H9 (cell line): Measurements from ENCODE around the gene TBC1D8. TPM values are rescaled to one million over a fixed set of nuclear protein-coding genes. Genes with fewer than 3 reads are reported as not detected.

ENCODE experiments used
- DNase-seq: peaks from one replicate; pipeline ENCODE4 v3.0.0-alpha.2; 2017
- H2AFZ ChIP-seq: one replicate; pipeline ENCODE4 v1.6.1; 2013; ENCODE audit warnings: mild to moderate bottlenecking, low read length, control low read depth, moderate library complexity
- H2AK5ac ChIP-seq: 2 replicates; pipeline ENCODE4 v1.6.1; 2013; ENCODE audit warnings: low read length, control low read depth, mixed read lengths; ENCODE audit not compliant: insufficient read length
- H2BK120ac ChIP-seq: one replicate; pipeline ENCODE4 v1.6.1; 2013; ENCODE audit warnings: low read depth, mild to moderate bottlenecking, low read length, control low read depth, inconsistent platforms; ENCODE audit not compliant: poor library complexity, severe bottlenecking
- H2BK12ac ChIP-seq: 2 replicates; pipeline ENCODE4 v1.6.1; 2013; ENCODE audit warnings: low read length, control low read depth, mixed read lengths, low read depth; ENCODE audit not compliant: insufficient read length
- H2BK15ac ChIP-seq: 2 replicates; pipeline ENCODE4 v1.6.1; 2013; ENCODE audit warnings: low read depth, low read length, control low read depth
- H2BK20ac ChIP-seq: one replicate; pipeline ENCODE4 v1.6.1; 2013; ENCODE audit warnings: low read depth, mild to moderate bottlenecking, low read length, control low read depth, inconsistent platforms; ENCODE audit not compliant: poor library complexity, severe bottlenecking
- H2BK5ac ChIP-seq: 2 replicates; pipeline ENCODE4 v1.6.1; 2013; ENCODE audit warnings: low read length, control low read depth, mixed read lengths; ENCODE audit not compliant: insufficient read length
- H3K14ac ChIP-seq: 2 replicates; pipeline ENCODE4 v1.6.1; 2013; ENCODE audit warnings: low read length, control low read depth; ENCODE audit not compliant: insufficient read depth
- H3K18ac ChIP-seq: 2 replicates; pipeline ENCODE4 v1.6.1; 2013; ENCODE audit warnings: low read depth, mild to moderate bottlenecking, mixed read lengths, low read length, control low read depth; ENCODE audit not compliant: insufficient read length
- H3K23ac ChIP-seq: 2 replicates; pipeline ENCODE4 v1.6.1; 2013; ENCODE audit warnings: low read length, control low read depth, mixed read lengths, low read depth; ENCODE audit not compliant: insufficient read length
- H3K23me2 ChIP-seq: 2 replicates; pipeline ENCODE4 v1.6.1; 2013; ENCODE audit warnings: low read depth, mild to moderate bottlenecking, mixed read lengths, low read length, control low read depth; ENCODE audit not compliant: insufficient read length, poor library complexity, severe bottlenecking
- H3K27ac ChIP-seq: 2 replicates; pipeline ENCODE4 v1.5.1; 2013; ENCODE audit warnings: low read length, control low read depth, mixed read lengths, low read depth; ENCODE audit not compliant: insufficient read length
- H3K27me3 ChIP-seq: 2 replicates; pipeline ENCODE4 v1.6.1; 2013; ENCODE audit warnings: low read length, control low read depth, inconsistent platforms; ENCODE audit not compliant: insufficient read depth
- H3K4ac ChIP-seq: 2 replicates; pipeline ENCODE4 v1.6.1; 2013; ENCODE audit warnings: low read depth, mild to moderate bottlenecking, control low read depth, inconsistent platforms, low read length, moderate library complexity
- H3K4me1 ChIP-seq: 2 replicates; pipeline ENCODE4 v1.6.1; 2013; ENCODE audit warnings: low read length, control low read depth, inconsistent platforms; ENCODE audit not compliant: insufficient read depth
- H3K4me2 ChIP-seq: 2 replicates; pipeline ENCODE4 v1.6.1; 2013; ENCODE audit warnings: low read length, control low read depth, mixed read lengths; ENCODE audit not compliant: insufficient read length, insufficient read depth
- H3K56ac ChIP-seq: 2 replicates; pipeline ENCODE4 v1.6.1; 2013; ENCODE audit warnings: low read depth, mild to moderate bottlenecking, mixed read lengths, low read length, control low read depth; ENCODE audit not compliant: insufficient read length
- H3K79me1 ChIP-seq: 2 replicates; pipeline ENCODE4 v1.6.1; 2013; ENCODE audit warnings: low read depth, mild to moderate bottlenecking, moderate library complexity, low read length, control low read depth, inconsistent platforms; ENCODE audit not compliant: insufficient read depth, poor library complexity, severe bottlenecking
- H3K79me2 ChIP-seq: 2 replicates; pipeline ENCODE4 v1.6.1; 2013; ENCODE audit warnings: low read length, control low read depth, inconsistent platforms; ENCODE audit not compliant: insufficient read depth
- H3K9ac ChIP-seq: 2 replicates; pipeline ENCODE4 v1.6.1; 2013; ENCODE audit warnings: low read length, control low read depth, mixed read lengths; ENCODE audit not compliant: insufficient read length; ENCODE audit errors: extremely low read depth
- H3K9me3 ChIP-seq: one replicate; pipeline ENCODE4 v1.6.1; 2013; ENCODE audit warnings: low read depth, low read length, inconsistent platforms; ENCODE audit not compliant: control insufficient read depth
- H3T11ph ChIP-seq: one replicate; pipeline ENCODE4 v1.6.1; 2013; ENCODE audit warnings: mild to moderate bottlenecking, low read length, control low read depth, inconsistent platforms
- H4K20me1 ChIP-seq: one replicate; pipeline ENCODE4 v1.6.1; 2013; ENCODE audit not compliant: control insufficient read depth, insufficient read length, insufficient read depth
- H4K5ac ChIP-seq: 2 replicates; pipeline ENCODE4 v1.6.1; 2013; ENCODE audit warnings: low read depth, mild to moderate bottlenecking, mixed read lengths, low read length, control low read depth; ENCODE audit not compliant: insufficient read length
- H4K8ac ChIP-seq: replicated peaks from 2 replicates; pipeline ENCODE4 v1.6.1; 2013; ENCODE audit warnings: low read length, control low read depth, mixed read lengths, low read depth; ENCODE audit not compliant: insufficient read length
- H4K91ac ChIP-seq: 2 replicates; pipeline ENCODE4 v1.6.1; 2013; ENCODE audit warnings: low read depth, mild to moderate bottlenecking, moderate library complexity, mixed read lengths, low read length, control low read depth; ENCODE audit not compliant: insufficient read length
- H3K27ac Mint-ChIP-seq, 3 experiments: 2 replicates in 2 of 3; 3 replicates in 1 of 3; pipeline ENCODE4 v1.8.0; 2020 to 2021; ENCODE audit warnings: mixed read lengths in 3 of 3, mild to moderate bottlenecking in 1 of 3, moderate library complexity in 1 of 3
- H3K27me3 Mint-ChIP-seq: 2 replicates; pipeline ENCODE4 v1.8.0; 2021; ENCODE audit warnings: low read depth, mild to moderate bottlenecking, moderate library complexity, mixed read lengths
- H3K36me3 Mint-ChIP-seq, 3 experiments: 2 replicates in 2 of 3; 3 replicates in 1 of 3; pipeline ENCODE4 v1.8.0; 2020 to 2021; ENCODE audit warnings: low read depth in 3 of 3, mixed read lengths in 3 of 3; ENCODE audit not compliant: insufficient read depth in 1 of 3
- H3K4me1 Mint-ChIP-seq, 2 experiments: 2 replicates each; pipeline ENCODE4 v1.8.0; 2020; ENCODE audit warnings: mixed read lengths in 2 of 2
- H3K4me3 Mint-ChIP-seq, 2 experiments: 2 replicates in 1 of 2; 3 replicates in 1 of 2; pipeline ENCODE4 v1.8.0; 2020 to 2021; ENCODE audit warnings: mild to moderate bottlenecking in 2 of 2, mixed read lengths in 2 of 2, moderate library complexity in 1 of 2
- H3K9me3 Mint-ChIP-seq, 2 experiments: 2 replicates in 1 of 2; 3 replicates in 1 of 2; pipeline ENCODE4 v1.8.0; 2020; ENCODE audit warnings: mild to moderate bottlenecking in 2 of 2, mixed read lengths in 2 of 2, moderate library complexity in 1 of 2
- WGBS: extraction: QIAGEN DNeasy Blood & Tissue Kit; methylation state at CpG from one replicate; pipeline ENCODE4 v1.1.7; 2013; ENCODE audit warnings: missing lambda C conversion rate, low lambda C conversion rate, mixed read lengths; ENCODE audit not compliant: insufficient read length; ENCODE audit errors: extremely low coverage; 5-methylcytosine and 5-hydroxymethylcytosine counted together
- total RNA-seq: library from RNA; stranded (reverse); gene quantifications from 2 replicates; pipeline ENCODE4 v1.2.1, GENCODE V29; 2021
- TF ChIP-seq, protein P1 (sequence below): fragments of 200-600 bp; sonication (generic); conservative IDR thresholded peaks from 3 replicates; pipeline ENCODE4 v1.8.0; 2021; ENCODE audit warnings: antibody characterized with exemption, mild to moderate bottlenecking

Gene TBC1D8
- total RNA-seq, 1 experiment from 2014 or later, result 16.6 TPM

DNA sequence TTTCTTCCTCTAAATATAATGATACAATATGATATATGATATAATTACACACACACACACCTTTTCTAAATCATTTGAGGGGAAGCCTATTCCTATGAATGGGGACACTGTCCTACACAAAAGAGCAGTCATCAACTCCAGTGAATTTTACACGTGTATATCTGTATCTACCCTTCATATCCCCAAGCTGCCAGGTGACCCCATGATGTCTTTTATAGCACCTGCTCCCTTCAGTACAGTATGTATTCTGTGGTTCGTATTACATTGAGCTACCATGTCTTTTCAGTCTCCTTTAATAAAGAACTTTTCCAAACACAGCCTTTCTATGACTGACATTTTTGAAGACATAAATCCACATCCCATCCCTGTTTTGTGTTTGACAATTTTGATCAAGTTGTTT, 19.0 kb downstream of the TBC1D8 start:
- Histone ChIP-seq H3T11ph (no peak overlapping the region), H3K18ac (no peak overlapping the region), H4K5ac (no peak overlapping the region), H2BK20ac (no peak overlapping the region), H2BK12ac (no peak overlapping the region), H3K79me2 (peaks cover 8% of the 10 kb centered on the region; the same call in 1 of the 2 replicates), H3K79me1 (no peaks in the 10 kb centered on the region), H3K14ac (no peak overlapping the region), H3K4me2 (no peak overlapping the region), H4K20me1 (no peaks in the 10 kb centered on the region), H2BK5ac (no peak overlapping the region), H3K9me3 (no peaks in the 10 kb centered on the region), H3K4ac (no peak overlapping the region), H3K23ac (no peak overlapping the region), H3K4me1 (no peaks in the 10 kb centered on the region; the same call in 1 of the 2 replicates), H4K91ac (no peak overlapping the region), H3K9ac (no peak overlapping the region), H4K8ac (no peak overlapping the region), H3K27me3 (no peaks in the 10 kb centered on the region), H3K23me2 (no peaks in the 10 kb centered on the region), H2BK120ac (no peak overlapping the region), H2AFZ (no peak overlapping the region), H3K27ac (no peak overlapping the region), H2AK5ac (no peak overlapping the region), H2BK15ac (no peak overlapping the region), H3K56ac (no peak overlapping the region)
- H3K36me3 Mint-ChIP-seq, result peaks cover 0 to 12% (median 0%) of the 10 kb centered on the region in 3 experiments; a peak in 2 of 7 replicates
- H3K4me1 Mint-ChIP-seq, result peaks cover 14 to 24% of the 10 kb centered on the region in 2 experiments; a peak in 3 of 4 replicates
- H3K9me3 Mint-ChIP-seq, result no peaks in the 10 kb centered on the region; a peak in 1 of 5 replicates
- WGBS, result no CpG with 5 or more reads among the region's 2 CpGs
- TF ChIP-seq, protein P1, sequence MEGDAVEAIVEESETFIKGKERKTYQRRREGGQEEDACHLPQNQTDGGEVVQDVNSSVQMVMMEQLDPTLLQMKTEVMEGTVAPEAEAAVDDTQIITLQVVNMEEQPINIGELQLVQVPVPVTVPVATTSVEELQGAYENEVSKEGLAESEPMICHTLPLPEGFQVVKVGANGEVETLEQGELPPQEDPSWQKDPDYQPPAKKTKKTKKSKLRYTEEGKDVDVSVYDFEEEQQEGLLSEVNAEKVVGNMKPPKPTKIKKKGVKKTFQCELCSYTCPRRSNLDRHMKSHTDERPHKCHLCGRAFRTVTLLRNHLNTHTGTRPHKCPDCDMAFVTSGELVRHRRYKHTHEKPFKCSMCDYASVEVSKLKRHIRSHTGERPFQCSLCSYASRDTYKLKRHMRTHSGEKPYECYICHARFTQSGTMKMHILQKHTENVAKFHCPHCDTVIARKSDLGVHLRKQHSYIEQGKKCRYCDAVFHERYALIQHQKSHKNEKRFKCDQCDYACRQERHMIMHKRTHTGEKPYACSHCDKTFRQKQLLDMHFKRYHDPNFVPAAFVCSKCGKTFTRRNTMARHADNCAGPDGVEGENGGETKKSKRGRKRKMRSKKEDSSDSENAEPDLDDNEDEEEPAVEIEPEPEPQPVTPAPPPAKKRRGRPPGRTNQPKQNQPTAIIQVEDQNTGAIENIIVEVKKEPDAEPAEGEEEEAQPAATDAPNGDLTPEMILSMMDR, result no peak
- no peak for DNase-seq
- H3K4me3 Mint-ChIP-seq, result no peak overlapping the region
- H3K27ac Mint-ChIP-seq, result no peak overlapping the region
- H3K27me3 Mint-ChIP-seq, result no peaks in the 10 kb centered on the region
